ENCODE results near the gene OLA1. TPM values are rescaled to one million over a fixed set of nuclear protein-coding genes. Genes with fewer than 3 reads are reported as not detected.

The OLA1 gene
- total and polyA plus RNA-seq, 2 of the 13 experiments (the other 11 are each of a cell fraction or from before 2014, with no cell fraction given), result 153 to 241 TPM

DNA sequence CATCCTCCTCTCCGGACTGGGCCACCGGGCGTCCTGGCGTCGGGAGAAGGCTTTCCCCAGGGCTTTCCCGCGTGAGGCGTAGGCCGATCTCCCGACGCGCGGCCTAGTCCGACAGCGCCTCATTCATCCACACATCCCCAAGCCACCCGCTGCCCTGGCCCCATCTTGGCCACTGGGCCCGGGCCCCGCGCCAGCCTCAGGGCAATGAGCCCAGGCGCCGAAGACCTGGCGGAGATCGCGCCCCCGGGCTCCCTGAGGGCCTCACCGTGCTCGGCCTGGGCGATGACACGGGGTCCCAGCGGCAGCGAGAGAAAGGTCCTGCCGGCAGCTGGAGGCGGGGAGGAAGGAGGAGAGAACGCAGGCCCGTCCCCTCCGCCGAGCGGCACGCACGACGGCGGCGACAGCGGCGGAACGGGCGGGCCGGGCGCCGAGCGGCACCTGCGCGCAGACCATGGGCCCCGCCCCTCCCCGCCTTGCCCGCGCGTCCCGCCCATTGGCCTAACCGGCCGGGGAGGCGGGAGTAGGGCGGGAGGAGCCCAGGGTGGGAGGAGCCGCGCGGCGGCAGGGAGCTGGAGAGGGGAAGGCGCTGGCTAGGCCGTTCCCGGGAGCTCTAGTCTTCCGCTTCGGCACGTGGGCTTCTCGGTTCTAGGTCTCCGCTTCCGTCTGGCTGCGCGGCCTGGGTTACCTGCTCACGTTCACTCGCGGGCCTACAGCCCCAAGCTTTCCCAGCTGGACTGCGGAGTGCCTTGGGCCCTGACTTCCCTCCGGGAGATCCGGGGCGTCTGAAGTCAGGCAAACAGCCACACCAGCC is at the start of gene OLA1 (continued):
- TF ChIP-seq, protein P1, sequence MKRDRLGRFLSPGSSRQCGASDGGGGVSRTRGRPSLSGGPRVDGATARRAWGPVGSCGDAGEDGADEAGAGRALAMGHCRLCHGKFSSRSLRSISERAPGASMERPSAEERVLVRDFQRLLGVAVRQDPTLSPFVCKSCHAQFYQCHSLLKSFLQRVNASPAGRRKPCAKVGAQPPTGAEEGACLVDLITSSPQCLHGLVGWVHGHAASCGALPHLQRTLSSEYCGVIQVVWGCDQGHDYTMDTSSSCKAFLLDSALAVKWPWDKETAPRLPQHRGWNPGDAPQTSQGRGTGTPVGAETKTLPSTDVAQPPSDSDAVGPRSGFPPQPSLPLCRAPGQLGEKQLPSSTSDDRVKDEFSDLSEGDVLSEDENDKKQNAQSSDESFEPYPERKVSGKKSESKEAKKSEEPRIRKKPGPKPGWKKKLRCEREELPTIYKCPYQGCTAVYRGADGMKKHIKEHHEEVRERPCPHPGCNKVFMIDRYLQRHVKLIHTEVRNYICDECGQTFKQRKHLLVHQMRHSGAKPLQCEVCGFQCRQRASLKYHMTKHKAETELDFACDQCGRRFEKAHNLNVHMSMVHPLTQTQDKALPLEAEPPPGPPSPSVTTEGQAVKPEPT (CRISPR knock-in tag; IDR thresholded peaks at IDR 0.05; ENCODE audit: low read depth), result peak; percentile 90; the same call in 1 of the 2 replicates
- TF ChIP-seq, protein P2, sequence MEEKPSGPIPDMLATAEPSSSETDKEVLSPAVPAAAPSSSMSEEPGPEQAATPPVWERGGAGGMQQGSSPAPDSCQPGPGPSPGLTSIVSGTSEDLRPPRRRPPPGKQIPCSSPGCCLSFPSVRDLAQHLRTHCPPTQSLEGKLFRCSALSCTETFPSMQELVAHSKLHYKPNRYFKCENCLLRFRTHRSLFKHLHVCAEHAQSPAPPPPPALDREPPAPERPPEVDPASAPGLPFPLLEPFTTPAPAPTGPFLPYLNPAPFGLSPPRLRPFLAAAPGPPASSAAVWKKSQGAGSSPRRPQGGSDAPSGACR (CRISPR knock-in tag; IDR thresholded peaks at IDR 0.05), result peak; percentile 80; the same call in 1 of the 2 replicates
- TF ChIP-seq, protein P3, sequence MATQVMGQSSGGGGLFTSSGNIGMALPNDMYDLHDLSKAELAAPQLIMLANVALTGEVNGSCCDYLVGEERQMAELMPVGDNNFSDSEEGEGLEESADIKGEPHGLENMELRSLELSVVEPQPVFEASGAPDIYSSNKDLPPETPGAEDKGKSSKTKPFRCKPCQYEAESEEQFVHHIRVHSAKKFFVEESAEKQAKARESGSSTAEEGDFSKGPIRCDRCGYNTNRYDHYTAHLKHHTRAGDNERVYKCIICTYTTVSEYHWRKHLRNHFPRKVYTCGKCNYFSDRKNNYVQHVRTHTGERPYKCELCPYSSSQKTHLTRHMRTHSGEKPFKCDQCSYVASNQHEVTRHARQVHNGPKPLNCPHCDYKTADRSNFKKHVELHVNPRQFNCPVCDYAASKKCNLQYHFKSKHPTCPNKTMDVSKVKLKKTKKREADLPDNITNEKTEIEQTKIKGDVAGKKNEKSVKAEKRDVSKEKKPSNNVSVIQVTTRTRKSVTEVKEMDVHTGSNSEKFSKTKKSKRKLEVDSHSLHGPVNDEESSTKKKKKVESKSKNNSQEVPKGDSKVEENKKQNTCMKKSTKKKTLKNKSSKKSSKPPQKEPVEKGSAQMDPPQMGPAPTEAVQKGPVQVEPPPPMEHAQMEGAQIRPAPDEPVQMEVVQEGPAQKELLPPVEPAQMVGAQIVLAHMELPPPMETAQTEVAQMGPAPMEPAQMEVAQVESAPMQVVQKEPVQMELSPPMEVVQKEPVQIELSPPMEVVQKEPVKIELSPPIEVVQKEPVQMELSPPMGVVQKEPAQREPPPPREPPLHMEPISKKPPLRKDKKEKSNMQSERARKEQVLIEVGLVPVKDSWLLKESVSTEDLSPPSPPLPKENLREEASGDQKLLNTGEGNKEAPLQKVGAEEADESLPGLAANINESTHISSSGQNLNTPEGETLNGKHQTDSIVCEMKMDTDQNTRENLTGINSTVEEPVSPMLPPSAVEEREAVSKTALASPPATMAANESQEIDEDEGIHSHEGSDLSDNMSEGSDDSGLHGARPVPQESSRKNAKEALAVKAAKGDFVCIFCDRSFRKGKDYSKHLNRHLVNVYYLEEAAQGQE (IDR thresholded peaks at IDR 0.05; ENCODE audit: borderline replicate concordance in 1 of 2, low read depth in 1 of 2, low read length in 2 of 2), result peak in 1 of 2 experiments; percentile 47; a peak in 1 of 4 replicates
- TF ChIP-seq RARA (CRISPR knock-in tag; IDR thresholded peaks at IDR 0.05) (peak; percentile 49), MIER2 (CRISPR knock-in tag; IDR thresholded peaks at IDR 0.05) (no peak), KLF15 (CRISPR knock-in tag; IDR thresholded peaks at IDR 0.05; ENCODE audit: borderline replicate concordance) (peak; percentile 94), ZNF761 (CRISPR knock-in tag; conservative IDR thresholded peaks at IDR 0.05) (peak; percentile 91), XBP1 (CRISPR knock-in tag; IDR thresholded peaks at IDR 0.05) (no peak; the same call in 1 of the 2 replicates), KDM5A (IDR thresholded peaks at IDR 0.05; ENCODE audit: borderline replicate concordance, low read length) (peak; percentile 57; the same call in 1 of the 2 replicates), NKX3-1 (CRISPR knock-in tag; IDR thresholded peaks at IDR 0.05) (peak; percentile 85), SMYD3 (CRISPR knock-in tag; IDR thresholded peaks at IDR 0.05) (peak; percentile 92; the same call in 1 of the 2 replicates), ZBTB3 (CRISPR knock-in tag; IDR thresholded peaks at IDR 0.05; ENCODE audit: borderline replicate concordance, low read depth) (0 out of 2 replicates have a peak, but pooled peaks have one; percentile 40), ZNF20 (CRISPR knock-in tag; IDR thresholded peaks at IDR 0.05) (peak; percentile 69; the same call in 1 of the 2 replicates)
- TF ChIP-seq, protein P4, sequence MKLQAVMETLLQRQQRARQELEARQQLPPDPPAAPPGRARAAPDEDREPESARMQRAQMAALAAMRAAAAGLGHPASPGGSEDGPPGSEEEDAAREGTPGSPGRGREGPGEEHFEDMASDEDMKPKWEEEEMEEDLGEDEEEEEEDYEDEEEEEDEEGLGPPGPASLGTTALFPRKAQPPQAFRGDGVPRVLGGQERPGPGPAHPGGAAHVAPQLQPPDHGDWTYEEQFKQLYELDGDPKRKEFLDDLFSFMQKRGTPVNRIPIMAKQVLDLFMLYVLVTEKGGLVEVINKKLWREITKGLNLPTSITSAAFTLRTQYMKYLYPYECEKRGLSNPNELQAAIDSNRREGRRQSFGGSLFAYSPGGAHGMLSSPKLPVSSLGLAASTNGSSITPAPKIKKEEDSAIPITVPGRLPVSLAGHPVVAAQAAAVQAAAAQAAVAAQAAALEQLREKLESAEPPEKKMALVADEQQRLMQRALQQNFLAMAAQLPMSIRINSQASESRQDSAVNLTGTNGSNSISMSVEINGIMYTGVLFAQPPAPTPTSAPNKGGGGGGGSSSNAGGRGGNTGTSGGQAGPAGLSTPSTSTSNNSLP (IDR thresholded peaks at IDR 0.05; ENCODE audit: low read depth, low read length), result no peak
- TF ChIP-seq, protein P5, sequence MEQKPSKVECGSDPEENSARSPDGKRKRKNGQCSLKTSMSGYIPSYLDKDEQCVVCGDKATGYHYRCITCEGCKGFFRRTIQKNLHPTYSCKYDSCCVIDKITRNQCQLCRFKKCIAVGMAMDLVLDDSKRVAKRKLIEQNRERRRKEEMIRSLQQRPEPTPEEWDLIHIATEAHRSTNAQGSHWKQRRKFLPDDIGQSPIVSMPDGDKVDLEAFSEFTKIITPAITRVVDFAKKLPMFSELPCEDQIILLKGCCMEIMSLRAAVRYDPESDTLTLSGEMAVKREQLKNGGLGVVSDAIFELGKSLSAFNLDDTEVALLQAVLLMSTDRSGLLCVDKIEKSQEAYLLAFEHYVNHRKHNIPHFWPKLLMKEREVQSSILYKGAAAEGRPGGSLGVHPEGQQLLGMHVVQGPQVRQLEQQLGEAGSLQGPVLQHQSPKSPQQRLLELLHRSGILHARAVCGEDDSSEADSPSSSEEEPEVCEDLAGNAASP (CRISPR knock-in tag; IDR thresholded peaks at IDR 0.05; ENCODE audit: borderline replicate concordance), result peak; percentile 67
- TF ChIP-seq, protein P6, sequence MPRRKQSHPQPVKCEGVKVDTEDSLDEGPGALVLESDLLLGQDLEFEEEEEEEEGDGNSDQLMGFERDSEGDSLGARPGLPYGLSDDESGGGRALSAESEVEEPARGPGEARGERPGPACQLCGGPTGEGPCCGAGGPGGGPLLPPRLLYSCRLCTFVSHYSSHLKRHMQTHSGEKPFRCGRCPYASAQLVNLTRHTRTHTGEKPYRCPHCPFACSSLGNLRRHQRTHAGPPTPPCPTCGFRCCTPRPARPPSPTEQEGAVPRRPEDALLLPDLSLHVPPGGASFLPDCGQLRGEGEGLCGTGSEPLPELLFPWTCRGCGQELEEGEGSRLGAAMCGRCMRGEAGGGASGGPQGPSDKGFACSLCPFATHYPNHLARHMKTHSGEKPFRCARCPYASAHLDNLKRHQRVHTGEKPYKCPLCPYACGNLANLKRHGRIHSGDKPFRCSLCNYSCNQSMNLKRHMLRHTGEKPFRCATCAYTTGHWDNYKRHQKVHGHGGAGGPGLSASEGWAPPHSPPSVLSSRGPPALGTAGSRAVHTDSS (CRISPR knock-in tag; conservative IDR thresholded peaks at IDR 0.05), result no peak; the same call in 1 of the 2 replicates

Data from HepG2 (cell line).